Measurements from ENCODE around the gene SEPSECS.
"Not testable (repeated sequence)": the region's sequence is repeated elsewhere in the genome, so short reads cannot be mapped to it uniquely, and the experiment has no call there.

DNA sequence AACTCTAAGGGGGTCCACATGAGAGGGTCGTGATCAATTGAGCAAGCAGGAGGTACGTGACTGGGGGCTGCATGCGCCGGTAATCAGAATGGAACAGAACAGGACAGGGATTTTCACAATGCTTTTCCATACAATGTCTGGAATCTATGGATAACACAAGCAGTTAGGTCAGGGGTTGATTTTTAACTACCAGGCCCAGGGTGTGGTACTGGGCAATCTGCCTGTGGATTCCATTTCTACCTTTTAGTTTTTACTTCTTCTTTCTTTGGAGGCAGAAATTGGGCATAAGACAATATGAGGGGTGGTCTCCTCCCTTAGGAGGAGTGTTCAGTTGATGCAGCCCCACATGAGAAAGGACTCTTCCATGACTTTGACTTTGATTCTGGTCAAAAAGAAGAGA is 76.8 kb downstream of the SEPSECS start:
- TF ChIP-seq, protein P1, sequence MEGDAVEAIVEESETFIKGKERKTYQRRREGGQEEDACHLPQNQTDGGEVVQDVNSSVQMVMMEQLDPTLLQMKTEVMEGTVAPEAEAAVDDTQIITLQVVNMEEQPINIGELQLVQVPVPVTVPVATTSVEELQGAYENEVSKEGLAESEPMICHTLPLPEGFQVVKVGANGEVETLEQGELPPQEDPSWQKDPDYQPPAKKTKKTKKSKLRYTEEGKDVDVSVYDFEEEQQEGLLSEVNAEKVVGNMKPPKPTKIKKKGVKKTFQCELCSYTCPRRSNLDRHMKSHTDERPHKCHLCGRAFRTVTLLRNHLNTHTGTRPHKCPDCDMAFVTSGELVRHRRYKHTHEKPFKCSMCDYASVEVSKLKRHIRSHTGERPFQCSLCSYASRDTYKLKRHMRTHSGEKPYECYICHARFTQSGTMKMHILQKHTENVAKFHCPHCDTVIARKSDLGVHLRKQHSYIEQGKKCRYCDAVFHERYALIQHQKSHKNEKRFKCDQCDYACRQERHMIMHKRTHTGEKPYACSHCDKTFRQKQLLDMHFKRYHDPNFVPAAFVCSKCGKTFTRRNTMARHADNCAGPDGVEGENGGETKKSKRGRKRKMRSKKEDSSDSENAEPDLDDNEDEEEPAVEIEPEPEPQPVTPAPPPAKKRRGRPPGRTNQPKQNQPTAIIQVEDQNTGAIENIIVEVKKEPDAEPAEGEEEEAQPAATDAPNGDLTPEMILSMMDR (conservative IDR thresholded peaks at IDR 0.05; ENCODE audit: low read depth, low read length): not testable (repeated sequence)
- TF ChIP-seq EZH2 (IDR thresholded peaks at IDR 0.05; ENCODE audit: low read length, unreplicated experiment): not testable (repeated sequence)
